Ovary (tissue), 9 donors: ENCODE measurements around the gene ZFP28. TPM values are rescaled to one million over a fixed set of nuclear protein-coding genes. Genes with fewer than 3 reads are reported as not detected.

Experiments used
- DNase-seq, 5 donors: peaks; one replicate each; pipeline ENCODE4 v3.0.0-alpha.2; 2019 to 2020
- H3K27ac ChIP-seq, 2 donors: fragments of 200-600 bp; one replicate each; pipeline versions ENCODE4 v1.5.1 to v1.8.0; 2019 to 2022
- H3K27me3 ChIP-seq: fragments of 200-600 bp; one replicate; pipeline ENCODE4 v1.8.0; 2022
- H3K36me3 ChIP-seq: fragments of 200-600 bp; sonication (generic); one replicate; pipeline ENCODE4 v1.5.1; 2019
- H3K4me1 ChIP-seq: one replicate; pipeline ENCODE4 v1.8.1; 2013; ENCODE audit warnings: mild to moderate bottlenecking, moderate library complexity; ENCODE audit not compliant: insufficient read depth
- H3K4me3 ChIP-seq: fragments of 200-600 bp; sonication (generic); one replicate; pipeline ENCODE4 v1.5.1; 2017
- H3K9me3 ChIP-seq, 2 donors: fragments of 200-600 bp in 1 of 2; sonication (generic) in 1 of 2; one replicate each; pipeline versions ENCODE4 v1.5.1 to v1.8.1; 2013 to 2019; ENCODE audit warnings: mild to moderate bottlenecking in 1 of 2, moderate library complexity in 1 of 2
- EP300 ChIP-seq: sonication (generic); formaldehyde crosslinking; IDR thresholded peaks from one replicate; pipeline ENCODE4 v1.6.1; 2017; ENCODE audit warnings: antibody characterized with exemption
- POLR2A ChIP-seq: fragments of 450-650 bp; IDR thresholded peaks from one replicate; pipeline ENCODE4 v1.6.1; 2017; ENCODE audit warnings: antibody characterized with exemption, mild to moderate bottlenecking, moderate library complexity
- WGBS, 3 donors: extraction: QIAGEN DNeasy Blood & Tissue Kit in 1 of 3; methylation state at CpG; one replicate each; pipeline versions ENCODE4 v1.1.5 to v1.1.7; 2013 to 2017; 5-methylcytosine and 5-hydroxymethylcytosine counted together
- intact Hi-C, 4 donors: fragments of 100-400 bp; cut with DNase I; formaldehyde crosslinking; loops; one replicate each; pipeline versions ENCODE4 v1.11.0 to v1.15.1; 2022 to 2023
- polyA plus RNA-seq, 2 donors: library from polyadenylated mRNA; stranded (reverse); fragments of 200-250 nt in 1 of 2; fragments of 350-450 nt in 1 of 2; fragmentation: Illumina TruSeq in 1 of 2; extraction: RNeasy Lipid Tissue Mini Kit (QIAGEN cat#74804) in 1 of 2; gene quantifications; one replicate each; pipeline ENCODE4 v1.2.3, GENCODE V29; 2013 to 2014
- total RNA-seq, 7 donors: library from RNA; depleted of rRNA in 2 of 7; stranded (reverse); fragments of >200 nt in 2 of 7; fragmentation: NEBNext Ultra II Directional in 3 of 7; extraction: Animal tissue kit (Norgen Biotek cat#: 25700) in 3 of 7; gene quantifications; one replicate each; pipeline versions ENCODE4 v1.1.0 to v1.2.4, GENCODE V29; 2016 to 2023
- TF ChIP-seq, protein P1 (sequence below), 3 donors: fragments of 450-650 bp in 2 of 3; fragments of 200-600 bp in 1 of 3; IDR thresholded peaks; one replicate each; pipeline versions ENCODE4 v1.5.1 to v1.8.0; 2016 to 2022; ENCODE audit warnings: antibody characterized with exemption in 3 of 3, mild to moderate bottlenecking in 1 of 3
- donor health status: DM: no; HTN: no; CAD: no; lungs with moderate emphysema.
- donor health status: DM: no; HTN: no; CAD: no.
- donor health status: Bipolar disorder and iron deficiency.
- donor health status: DM: yes; HTN: yes; CAD: no.
- donor health status: DM: no; HTN: no; CAD: no.
- donor health status: DM: yes; HTN: yes; CAD: no.

The ZFP28 gene
- total and polyA plus RNA-seq, 9 donors: 4.9 to 15.7 (median 13.1) TPM

DNA sequence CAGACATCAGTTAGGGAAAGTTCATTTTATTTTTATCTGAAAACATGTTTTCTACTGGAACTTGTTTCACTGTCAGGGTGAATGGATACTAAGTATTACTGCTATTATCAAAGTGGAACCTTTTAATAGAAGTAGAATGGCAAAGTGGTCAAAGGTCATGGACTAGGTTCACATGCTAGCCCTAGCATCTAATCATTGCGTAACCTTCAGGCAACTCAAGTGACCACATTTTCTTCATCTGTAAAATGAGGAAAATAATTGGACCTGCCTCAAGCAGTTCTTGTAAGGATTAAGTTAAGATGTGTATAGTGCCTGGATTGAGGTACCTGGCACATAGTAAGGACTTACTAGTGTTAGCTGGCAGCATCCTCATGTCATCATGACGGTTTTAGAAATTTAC lies 5.0 kb downstream of the ZFP28 start:
- no peak for DNase-seq
- Histone ChIP-seq H3K4me3 (no peak overlapping the region), H3K27me3 (no peaks in the 10 kb centered on the region), H3K9me3 (peaks cover 3 to 56% of the 10 kb centered on the region in 2 donors), H3K27ac (no peak overlapping the region), H3K36me3 (peaks cover 8% of the 10 kb centered on the region), H3K4me1 (peaks cover 5% of the 10 kb centered on the region)
- 95 to 96% (median 96%) methylated on average over 2 of the region's 2 CpGs for WGBS, 3 donors
- intact Hi-C loops: no loop called here
- TF ChIP-seq EP300: no peak
- TF ChIP-seq, protein P1, sequence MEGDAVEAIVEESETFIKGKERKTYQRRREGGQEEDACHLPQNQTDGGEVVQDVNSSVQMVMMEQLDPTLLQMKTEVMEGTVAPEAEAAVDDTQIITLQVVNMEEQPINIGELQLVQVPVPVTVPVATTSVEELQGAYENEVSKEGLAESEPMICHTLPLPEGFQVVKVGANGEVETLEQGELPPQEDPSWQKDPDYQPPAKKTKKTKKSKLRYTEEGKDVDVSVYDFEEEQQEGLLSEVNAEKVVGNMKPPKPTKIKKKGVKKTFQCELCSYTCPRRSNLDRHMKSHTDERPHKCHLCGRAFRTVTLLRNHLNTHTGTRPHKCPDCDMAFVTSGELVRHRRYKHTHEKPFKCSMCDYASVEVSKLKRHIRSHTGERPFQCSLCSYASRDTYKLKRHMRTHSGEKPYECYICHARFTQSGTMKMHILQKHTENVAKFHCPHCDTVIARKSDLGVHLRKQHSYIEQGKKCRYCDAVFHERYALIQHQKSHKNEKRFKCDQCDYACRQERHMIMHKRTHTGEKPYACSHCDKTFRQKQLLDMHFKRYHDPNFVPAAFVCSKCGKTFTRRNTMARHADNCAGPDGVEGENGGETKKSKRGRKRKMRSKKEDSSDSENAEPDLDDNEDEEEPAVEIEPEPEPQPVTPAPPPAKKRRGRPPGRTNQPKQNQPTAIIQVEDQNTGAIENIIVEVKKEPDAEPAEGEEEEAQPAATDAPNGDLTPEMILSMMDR (IDR thresholded peaks at IDR 0.05): no peak
- TF ChIP-seq POLR2A: no peak

DNA sequence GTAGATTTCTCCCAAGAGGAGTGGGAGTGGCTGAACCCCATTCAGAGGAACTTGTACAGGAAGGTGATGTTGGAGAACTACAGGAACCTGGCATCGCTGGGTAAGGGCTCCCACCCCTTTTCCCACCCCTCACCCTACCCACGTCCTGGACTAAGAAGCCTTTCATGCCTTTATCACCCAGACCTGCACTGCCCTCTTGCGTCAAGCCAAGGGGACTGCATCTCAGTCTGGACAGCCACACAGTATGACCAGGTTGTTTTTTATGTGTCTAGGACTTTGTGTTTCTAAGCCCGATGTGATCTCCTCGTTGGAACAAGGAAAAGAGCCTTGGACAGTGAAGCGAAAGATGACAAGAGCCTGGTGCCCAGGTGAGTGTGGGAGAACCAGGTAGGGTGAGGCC lies 8.8 kb downstream of the ZFP28 start:
- WGBS, 3 donors: 53 to 65% (median 59%) methylated on average over 6 of the region's 6 CpGs
- H3K36me3 ChIP-seq: peaks cover 15% of the 10 kb centered on the region
- DNase-seq: no peak
- H3K9me3 ChIP-seq: peaks cover 6 to 64% of the 10 kb centered on the region in 2 donors
- intact Hi-C loops: no loop called here
- no peak overlapping the region for H3K4me3 ChIP-seq
- H3K27ac ChIP-seq: no peak overlapping the region
- no peaks in the 10 kb centered on the region for H3K4me1 ChIP-seq
- TF ChIP-seq EP300: no peak
- TF ChIP-seq, protein P1 (IDR thresholded peaks at IDR 0.05): no peak
- no peak for TF ChIP-seq POLR2A
- no peaks in the 10 kb centered on the region for H3K27me3 ChIP-seq

DNA sequence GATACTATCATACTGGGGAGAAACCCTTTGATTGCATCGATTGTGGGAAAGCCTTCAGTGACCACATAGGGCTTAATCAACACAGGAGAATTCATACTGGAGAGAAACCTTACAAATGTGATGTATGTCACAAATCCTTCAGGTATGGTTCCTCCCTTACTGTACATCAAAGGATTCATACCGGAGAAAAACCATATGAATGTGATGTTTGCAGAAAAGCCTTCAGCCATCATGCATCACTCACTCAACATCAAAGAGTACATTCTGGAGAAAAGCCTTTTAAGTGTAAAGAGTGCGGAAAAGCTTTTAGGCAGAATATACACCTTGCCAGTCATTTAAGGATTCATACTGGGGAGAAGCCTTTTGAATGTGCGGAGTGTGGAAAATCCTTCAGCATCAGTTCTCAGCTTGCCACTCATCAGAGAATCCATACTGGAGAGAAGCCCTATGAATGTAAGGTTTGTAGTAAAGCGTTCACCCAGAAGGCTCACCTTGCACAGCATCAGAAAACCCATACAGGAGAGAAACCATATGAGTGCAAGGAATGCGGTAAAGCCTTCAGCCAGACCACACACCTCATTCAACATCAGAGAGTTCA lies 15.6 kb downstream of the ZFP28 start:
- H3K4me1 ChIP-seq: no peaks in the 10 kb centered on the region
- TF ChIP-seq POLR2A: no peak
- TF ChIP-seq, protein P1 (IDR thresholded peaks at IDR 0.05): no peak
- no peak for TF ChIP-seq EP300
- H3K27me3 ChIP-seq: no peaks in the 10 kb centered on the region
- no peak overlapping the region for H3K27ac ChIP-seq
- WGBS, 3 donors: 80 to 98% (median 82%) methylated on average over 6 of the region's 6 CpGs
- H3K9me3 ChIP-seq: peaks cover 20 to 48% of the 10 kb centered on the region in 2 donors
- no peak for DNase-seq
- H3K4me3 ChIP-seq: no peak overlapping the region
- peaks cover 7% of the 10 kb centered on the region for H3K36me3 ChIP-seq
- intact Hi-C loops: no loop called here

DNA sequence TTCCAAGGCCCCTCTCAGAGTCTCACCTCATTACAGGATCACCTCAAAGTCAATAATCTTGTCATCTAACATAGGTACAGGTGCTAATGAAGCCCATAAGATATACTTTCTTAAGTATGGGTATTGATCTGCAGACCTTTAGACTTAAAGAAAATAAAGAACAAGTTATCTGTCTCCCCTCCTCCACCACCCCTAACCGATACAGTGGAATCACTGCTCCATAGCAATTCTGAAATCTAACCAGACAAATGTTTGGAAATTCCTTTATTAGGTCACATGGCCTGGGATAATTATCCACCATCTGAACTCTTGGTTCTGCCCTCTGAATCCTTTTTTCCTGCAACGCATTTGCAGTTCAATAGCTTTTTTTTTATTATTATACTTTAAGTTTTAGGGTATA lies 24.0 kb downstream of the ZFP28 start:
- peaks cover 5 to 24% of the 10 kb centered on the region in 2 donors for H3K9me3 ChIP-seq
- H3K27me3 ChIP-seq: no peaks in the 10 kb centered on the region
- WGBS, 3 donors: 92 to 97% (median 97%) methylated on average over 2 of the region's 2 CpGs
- H3K27ac ChIP-seq: no peak overlapping the region
- H3K4me3 ChIP-seq: no peak overlapping the region
- peaks cover 3% of the 10 kb centered on the region for H3K4me1 ChIP-seq
- no peak for DNase-seq
- intact Hi-C loops: no loop called here
- H3K36me3 ChIP-seq: no peaks in the 10 kb centered on the region
- TF ChIP-seq, protein P1 (IDR thresholded peaks at IDR 0.05): no peak
- TF ChIP-seq EP300: no peak
